Progenitor cell of endocrine pancreas (in vitro differentiated cells): ENCODE measurements around the gene RBBP5. TPM values are rescaled to one million over a fixed set of nuclear protein-coding genes. Genes with fewer than 3 reads are reported as not detected.

Experiments
- DNase-seq: peaks from one replicate; pipeline ENCODE4 v3.0.0; 2021; ENCODE audit warnings: low spot score; ENCODE audit not compliant: unreplicated experiment
- H3K27ac Mint-ChIP-seq: 2 replicates; pipeline ENCODE4 v1.8.0; 2021; ENCODE audit warnings: mild to moderate bottlenecking, moderate library complexity, mixed read lengths
- H3K27me3 Mint-ChIP-seq: 2 replicates; pipeline ENCODE4 v1.8.0; 2021; ENCODE audit warnings: mixed read lengths
- H3K36me3 Mint-ChIP-seq: 2 replicates; pipeline ENCODE4 v1.8.0; 2022; ENCODE audit warnings: mixed read lengths; ENCODE audit not compliant: insufficient read depth
- H3K4me1 Mint-ChIP-seq: 2 replicates; pipeline ENCODE4 v1.8.0; 2021; ENCODE audit warnings: low read depth, mixed read lengths
- H3K4me3 Mint-ChIP-seq: 2 replicates; pipeline ENCODE4 v1.8.0; 2021; ENCODE audit warnings: low read depth, mild to moderate bottlenecking, moderate library complexity, mixed read lengths
- H3K9me3 Mint-ChIP-seq: 2 replicates; pipeline ENCODE4 v1.8.0; 2021; ENCODE audit warnings: low read depth, mixed read lengths
- total RNA-seq: library from RNA; stranded (reverse); gene quantifications from 2 replicates; pipeline ENCODE4 v1.2.1, GENCODE V29; 2021
- TF ChIP-seq, protein P1 (sequence below): fragments of 200-600 bp; sonication (generic); IDR thresholded peaks from one replicate; pipeline ENCODE4 v1.5.0; 2021; ENCODE audit warnings: antibody characterized with exemption, mild to moderate bottlenecking; ENCODE audit not compliant: unreplicated experiment

The RBBP5 gene
- total RNA-seq, 1 donor from 2014 or later = 20.9 TPM

DNA sequence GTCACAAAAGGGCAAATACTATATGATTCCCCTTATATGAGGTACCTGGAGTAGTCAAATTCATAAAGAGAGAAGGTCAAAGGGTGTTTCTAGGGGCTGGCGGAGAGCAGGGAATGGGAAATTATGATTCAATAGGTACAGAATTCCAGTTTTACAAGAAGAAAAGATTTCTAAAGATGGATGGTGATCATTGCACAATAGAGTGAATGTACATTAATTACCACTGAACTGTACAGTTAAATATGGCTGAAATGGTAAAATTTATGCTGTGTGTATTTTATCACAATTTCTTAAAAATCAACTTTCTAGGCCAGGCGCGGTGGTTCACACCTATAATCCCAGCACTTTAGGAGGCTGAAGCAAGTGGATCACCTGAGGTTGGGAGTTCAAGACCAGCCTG lies 19.4 kb downstream of the RBBP5 start:
- Mint-ChIP-seq H3K4me3 (no peak overlapping the region), H3K27me3 (no peaks in the 10 kb centered on the region), H3K36me3 (peaks cover 33% of the 10 kb centered on the region), H3K9me3 (no peaks in the 10 kb centered on the region), H3K27ac (no peak overlapping the region), H3K4me1 (no peaks in the 10 kb centered on the region)
- DNase-seq = no peak
- TF ChIP-seq, protein P1, sequence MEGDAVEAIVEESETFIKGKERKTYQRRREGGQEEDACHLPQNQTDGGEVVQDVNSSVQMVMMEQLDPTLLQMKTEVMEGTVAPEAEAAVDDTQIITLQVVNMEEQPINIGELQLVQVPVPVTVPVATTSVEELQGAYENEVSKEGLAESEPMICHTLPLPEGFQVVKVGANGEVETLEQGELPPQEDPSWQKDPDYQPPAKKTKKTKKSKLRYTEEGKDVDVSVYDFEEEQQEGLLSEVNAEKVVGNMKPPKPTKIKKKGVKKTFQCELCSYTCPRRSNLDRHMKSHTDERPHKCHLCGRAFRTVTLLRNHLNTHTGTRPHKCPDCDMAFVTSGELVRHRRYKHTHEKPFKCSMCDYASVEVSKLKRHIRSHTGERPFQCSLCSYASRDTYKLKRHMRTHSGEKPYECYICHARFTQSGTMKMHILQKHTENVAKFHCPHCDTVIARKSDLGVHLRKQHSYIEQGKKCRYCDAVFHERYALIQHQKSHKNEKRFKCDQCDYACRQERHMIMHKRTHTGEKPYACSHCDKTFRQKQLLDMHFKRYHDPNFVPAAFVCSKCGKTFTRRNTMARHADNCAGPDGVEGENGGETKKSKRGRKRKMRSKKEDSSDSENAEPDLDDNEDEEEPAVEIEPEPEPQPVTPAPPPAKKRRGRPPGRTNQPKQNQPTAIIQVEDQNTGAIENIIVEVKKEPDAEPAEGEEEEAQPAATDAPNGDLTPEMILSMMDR = no peak

DNA sequence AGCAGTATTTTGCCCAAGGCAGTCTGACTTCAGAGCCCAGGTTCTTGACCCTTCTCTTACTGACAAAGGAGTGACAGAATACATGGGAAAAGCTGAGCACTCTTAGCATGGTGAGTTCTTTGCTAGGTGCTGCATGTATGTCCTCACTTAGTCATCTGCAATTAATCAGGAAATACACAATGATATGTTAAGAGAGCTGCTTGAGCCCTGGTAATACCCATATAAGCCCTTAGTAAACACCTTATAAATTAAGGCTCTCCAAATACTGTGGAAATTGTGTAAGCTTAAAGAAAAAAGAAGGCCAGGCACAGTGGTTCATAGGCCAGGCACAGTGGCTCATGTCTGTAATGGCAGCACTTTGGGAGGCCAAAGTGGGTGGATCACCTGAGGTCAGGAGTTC lies 23.5 kb downstream of the RBBP5 start:
- Mint-ChIP-seq H3K36me3 (peaks cover 32% of the 10 kb centered on the region), H3K9me3 (no peaks in the 10 kb centered on the region), H3K27me3 (no peaks in the 10 kb centered on the region), H3K4me3 (no peak overlapping the region), H3K4me1 (no peaks in the 10 kb centered on the region), H3K27ac (no peak overlapping the region)
- DNase-seq = no peak
- TF ChIP-seq, protein P1 = no peak

DNA sequence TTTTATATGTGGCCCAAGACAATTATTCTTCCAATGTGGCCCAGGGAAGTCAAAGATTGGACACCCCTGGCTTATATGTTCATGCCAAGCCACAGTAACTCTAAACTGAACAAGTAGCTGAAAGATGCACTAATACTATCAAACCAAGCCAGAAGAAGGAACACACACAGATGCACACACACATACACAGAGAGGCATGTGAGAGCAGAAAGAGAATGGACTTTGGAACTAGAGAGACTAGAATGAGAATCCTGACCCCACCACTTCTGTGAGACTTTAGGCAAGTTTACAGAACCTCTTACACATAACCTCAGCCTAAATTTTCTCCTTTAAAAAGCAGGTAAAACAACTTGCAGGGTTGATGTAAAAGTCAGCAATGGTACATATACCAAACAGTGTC lies 26.4 kb downstream of the RBBP5 start:
- H3K27me3 Mint-ChIP-seq = no peaks in the 10 kb centered on the region
- no peak overlapping the region for H3K4me3 Mint-ChIP-seq

DNA sequence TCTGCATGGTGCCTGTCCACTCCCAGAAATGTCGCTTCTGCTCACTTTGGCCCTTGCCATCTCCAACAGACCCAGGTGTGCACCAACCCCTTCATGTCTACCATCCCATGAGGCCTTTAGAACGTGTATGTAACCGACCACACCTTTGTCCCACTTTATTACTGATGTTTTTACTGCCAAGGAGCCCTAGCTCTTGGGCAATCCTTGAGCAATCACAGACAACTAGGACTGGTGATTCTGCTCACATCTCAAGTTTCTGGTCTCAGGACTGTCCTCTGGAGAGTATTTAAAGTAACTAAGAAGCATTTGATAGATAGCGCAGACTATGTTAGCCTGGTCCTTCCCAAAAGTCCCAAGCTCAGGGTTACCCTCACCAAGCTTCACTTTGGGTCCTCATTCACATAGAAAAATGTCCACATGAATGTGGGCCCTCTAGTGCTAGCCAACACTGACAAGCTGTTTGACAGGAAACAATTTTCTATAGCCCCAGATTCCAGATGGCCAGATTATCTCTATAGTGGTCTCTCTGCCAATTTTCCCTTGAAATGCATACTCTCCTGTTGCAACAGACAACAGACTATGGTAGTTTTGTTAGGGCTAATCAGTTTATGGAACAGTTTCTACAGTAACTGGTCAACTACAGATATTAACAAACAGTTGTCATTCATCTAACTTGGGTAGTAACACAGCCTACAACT lies 30.6 kb downstream of the RBBP5 start:
- no peaks in the 10 kb centered on the region for H3K9me3 Mint-ChIP-seq
- TF ChIP-seq, protein P1 = no peak
- DNase-seq = no peak
- H3K27me3 Mint-ChIP-seq = no peaks in the 10 kb centered on the region
- H3K36me3 Mint-ChIP-seq = peaks cover 23% of the 10 kb centered on the region
- no peak overlapping the region for H3K27ac Mint-ChIP-seq
- H3K4me3 Mint-ChIP-seq = no peak overlapping the region
- peaks cover 4% of the 10 kb centered on the region for H3K4me1 Mint-ChIP-seq

More for the DNA sequence above, 26.4 kb downstream of the RBBP5 start:
- Mint-ChIP-seq H3K9me3 (no peaks in the 10 kb centered on the region), H3K36me3 (peaks cover 27% of the 10 kb centered on the region), H3K4me1 (no peaks in the 10 kb centered on the region), H3K27ac (no peak overlapping the region)
- TF ChIP-seq, protein P1 = no peak
- DNase-seq = no peak

DNA sequence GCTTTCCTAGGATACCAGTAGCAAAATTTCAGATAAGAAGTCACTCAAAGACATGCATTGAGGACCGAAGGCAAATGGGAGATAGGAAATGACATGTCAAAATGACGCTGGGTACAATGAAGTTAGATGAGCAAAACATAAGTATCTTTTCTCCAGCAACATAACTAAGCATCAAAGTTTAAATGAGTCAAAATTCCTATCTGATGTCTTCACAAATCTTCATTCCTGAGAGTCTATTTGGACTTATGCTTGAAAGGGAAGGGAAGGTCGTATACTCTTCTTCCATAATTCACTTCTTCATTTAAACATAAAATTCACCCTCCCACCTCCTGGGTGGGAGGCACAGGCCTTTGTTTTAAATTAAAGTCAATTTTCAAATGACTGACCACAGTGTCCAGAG lies 33.4 kb downstream of the RBBP5 start:
- Mint-ChIP-seq H3K27ac (no peak overlapping the region), H3K27me3 (no peaks in the 10 kb centered on the region), H3K4me3 (no peak overlapping the region), H3K4me1 (peaks cover 4% of the 10 kb centered on the region), H3K9me3 (no peaks in the 10 kb centered on the region), H3K36me3 (peaks cover 27% of the 10 kb centered on the region)
- TF ChIP-seq, protein P1 = no peak
- DNase-seq = no peak
